GM18907 (cell line): ENCODE measurements around the gene UGT2A1.
"Not testable (repeated sequence)": the region's sequence is repeated elsewhere in the genome, so short reads cannot be mapped to it uniquely, and the experiment has no call there.

Source experiments
- ATAC-seq: cut with Tn5 transposase; IDR thresholded peaks from one replicate; pipeline ENCODE4 v1.9.1; 2021; ENCODE audit warnings: mild to moderate bottlenecking, moderate library complexity; ENCODE audit not compliant: unreplicated experiment

Gene UGT2A1

GRCh38 chr4:69653147-69653546 is at the start of gene UGT2A1:
UGT2A1 (minus strand) TSS chr4:69653247; CDS start chr4:69647644, 5,603 bp downstream.
- no peak for ATAC-seq

- no peak for ATAC-seq
Observed at GRCh38 chr4:69702201-69702600, 49.2 kb upstream of the UGT2A1 start.

- no peak for ATAC-seq
Observed at GRCh38 chr4:69701696-69702095, 48.6 kb upstream of the UGT2A1 start.

GRCh38 chr4:69697536-69698242 is 44.6 kb upstream of the UGT2A1 start:
- ATAC-seq: no peak

- ATAC-seq: peak; percentile 54
Observed at GRCh38 chr4:69689599-69689998, 36.6 kb upstream of the UGT2A1 start.

- ATAC-seq: no peak
Observed at GRCh38 chr4:69684804-69685203, 31.8 kb upstream of the UGT2A1 start.

- no peak for ATAC-seq
Observed at GRCh38 chr4:69668680-69669079, 15.6 kb upstream of the UGT2A1 start.

GRCh38 chr4:69664009-69664408 is 11.0 kb upstream of the UGT2A1 start:
- ATAC-seq: not testable (repeated sequence)

- not testable (repeated sequence) for ATAC-seq
Observed at GRCh38 chr4:69661130-69661803, 8.2 kb upstream of the UGT2A1 start.

- no peak for ATAC-seq
Observed at GRCh38 chr4:69658133-69658532, 5.1 kb upstream of the UGT2A1 start.

- no peak for ATAC-seq
Observed at GRCh38 chr4:69656653-69657158, 3.7 kb upstream of the UGT2A1 start.

GRCh38 chr4:69650872-69651271 is 2.2 kb downstream of the UGT2A1 start:
- no peak for ATAC-seq

GRCh38 chr4:69649629-69650028 is 3.4 kb downstream of the UGT2A1 start:
- no peak for ATAC-seq

- ATAC-seq: no peak
Observed at GRCh38 chr4:69649207-69649606, 3.8 kb downstream of the UGT2A1 start.

GRCh38 chr4:69642961-69643360 is 10.1 kb downstream of the UGT2A1 start:
- no peak for ATAC-seq

- no peak for ATAC-seq
Observed at GRCh38 chr4:69640289-69640688, 12.8 kb downstream of the UGT2A1 start.

GRCh38 chr4:69639542-69639941 is 13.5 kb downstream of the UGT2A1 start, which contains the start of gene UGT2A2:
UGT2A2 (minus strand) TSS chr4:69639642; CDS start chr4:69639640, 2 bp downstream.
- no peak for ATAC-seq

- no peak for ATAC-seq
Observed at GRCh38 chr4:69617083-69617694, 35.9 kb downstream of the UGT2A1 start.

- no peak for ATAC-seq
Observed at GRCh38 chr4:69610484-69610883, 42.6 kb downstream of the UGT2A1 start.

- ATAC-seq: no peak
Observed at GRCh38 chr4:69601065-69601464, 52.0 kb downstream of the UGT2A1 start.

- no peak for ATAC-seq
Observed at GRCh38 chr4:69600013-69600412, 53.0 kb downstream of the UGT2A1 start.

- no peak for ATAC-seq
Observed at GRCh38 chr4:69594382-69594781, 58.7 kb downstream of the UGT2A1 start.
